HCT116 (cell line): ENCODE measurements around the gene ZSCAN4. TPM values are rescaled to one million over a fixed set of nuclear protein-coding genes. Genes with fewer than 3 reads are reported as not detected.

Experiments
- ATAC-seq: fragments of 200-7000 bp; cut with Tn5 transposase; 2 replicates; pipeline ENCODE4 v1.9.1; 2020; ENCODE audit warnings: mild to moderate bottlenecking, moderate library complexity
- BruUV-seq: library from RNA; stranded (reverse); fragments of 400-500 nt; replicated peaks from 2 replicates; lab custom pipeline; 2021; lab: Mats Ljungman, UMichigan
- CTCF ChIA-PET: fragments of 300-600 bp; sonication (Branson Sonifier 250); formaldehyde crosslinking; loops from one replicate; lab custom pipeline; 2021; ENCODE audit warnings: antibody characterized with exemption; lab: Charles Lee
- POLR2A ChIA-PET: fragments of 300-600, 350-600 bp; sonication (Branson Sonifier 250); formaldehyde crosslinking; loops from one replicate; lab custom pipeline; 2021; ENCODE audit warnings: antibody characterized with exemption; lab: Charles Lee
- RAD21 ChIA-PET, 2 experiments: fragments of 300-600 bp; sonication (Branson Sonifier 250); formaldehyde crosslinking; loops; one replicate each; lab custom pipeline; 2023; ENCODE audit warnings: low total read pairs in 2 of 2; ENCODE audit not compliant: uncharacterized antibody in 2 of 2, unreplicated experiment in 2 of 2, low non-redundant PET in 1 of 2; lab: Charles Lee
- DNase-seq: peaks from one replicate; pipeline ENCODE4 v3.0.0-alpha.2; 2010; ENCODE audit warnings: low read depth, low spot score
- H2AFZ ChIP-seq: fragments of 200-600 bp; shearing (Covaris generic), sonication (generic); 2 replicates; pipeline ENCODE4 v1.6.1; 2017; ENCODE audit warnings: low read depth, mixed run types, mixed read lengths, antibody characterized with exemption, low read length; ENCODE audit not compliant: poor library complexity, severe bottlenecking
- H3K27ac ChIP-seq: 2 replicates; pipeline ENCODE4 v1.5.1; 2012; ENCODE audit warnings: low read depth, low read length
- H3K27me3 ChIP-seq: fragments of 200-600 bp; sonication (generic); 2 replicates; pipeline ENCODE4 v1.6.1; 2016; ENCODE audit warnings: mixed run types, low read length, mixed read lengths; ENCODE audit not compliant: insufficient read depth
- H3K36me3 ChIP-seq, 2 experiments: fragments of 200-500 bp in 1 of 2; fragments of 200-600 bp in 1 of 2; sonication (Bioruptor generic) in 1 of 2; sonication (generic) in 1 of 2; 2 replicates each; pipeline versions ENCODE4 v1.5.1 to v1.6.1; 2014 to 2016; ENCODE audit warnings: low read length in 2 of 2, inconsistent platforms in 1 of 2, mixed read lengths in 1 of 2, mixed run types in 1 of 2; ENCODE audit not compliant: insufficient read depth in 2 of 2, control insufficient read depth in 1 of 2
- H3K4me1 ChIP-seq, 2 experiments: fragments of 200-600 bp in 1 of 2; sonication (generic) in 1 of 2; 2 replicates each; pipeline versions ENCODE4 v1.5.1 to v1.6.1; 2012 to 2017; ENCODE audit warnings: low read length in 2 of 2, inconsistent platforms in 1 of 2, mild to moderate bottlenecking in 1 of 2, mixed read lengths in 1 of 2, mixed run types in 1 of 2, moderate library complexity in 1 of 2; ENCODE audit not compliant: insufficient read depth in 2 of 2, control insufficient read depth in 1 of 2
- H3K4me2 ChIP-seq: fragments of 200-600 bp; sonication (generic); 2 replicates; pipeline ENCODE4 v1.6.1; 2017; ENCODE audit warnings: mixed run types, low read length, mixed read lengths
- H3K4me3 ChIP-seq, 2 experiments: fragments of 200-600 bp in 1 of 2; sonication (generic) in 1 of 2; replicated peaks in 1 of 2; 2 replicates each; pipeline ENCODE4 v1.5.1; 2011 to 2016; ENCODE audit warnings: low read length in 2 of 2, control low read depth in 1 of 2, low read depth in 1 of 2, mild to moderate bottlenecking in 1 of 2, mixed read lengths in 1 of 2, mixed run types in 1 of 2
- H3K79me2 ChIP-seq: fragments of 200-600 bp; sonication (generic); 2 replicates; pipeline ENCODE4 v1.6.1; 2017; ENCODE audit warnings: mild to moderate bottlenecking, mixed run types, low read length, moderate library complexity, mixed read lengths; ENCODE audit not compliant: insufficient read depth
- H3K9ac ChIP-seq: fragments of 200-600 bp; sonication (generic); 2 replicates; pipeline ENCODE4 v1.6.1; 2016; ENCODE audit warnings: low read length, mixed read lengths
- H3K9me2 ChIP-seq: fragments of 200-600 bp; sonication (generic), shearing (Covaris generic); 2 replicates; pipeline ENCODE4 v1.6.1; 2017; ENCODE audit warnings: mixed run types, mild to moderate bottlenecking, moderate library complexity; ENCODE audit not compliant: insufficient read depth
- H3K9me3 ChIP-seq, 2 experiments: fragments of 200-500 bp in 1 of 2; fragments of 200-600 bp in 1 of 2; sonication (Bioruptor generic) in 1 of 2; sonication (generic) in 1 of 2; 2 replicates each; pipeline ENCODE4 v1.6.1; 2014 to 2017; ENCODE audit warnings: low read length in 2 of 2, mixed read lengths in 2 of 2, inconsistent platforms in 1 of 2, low read depth in 1 of 2, mild to moderate bottlenecking in 1 of 2, mixed run types in 1 of 2, moderate library complexity in 1 of 2; ENCODE audit not compliant: control insufficient read depth in 1 of 2, insufficient read depth in 1 of 2
- H4K20me1 ChIP-seq: fragments of 200-600 bp; sonication (generic), shearing (Covaris generic); 2 replicates; pipeline ENCODE4 v1.6.1; 2017; ENCODE audit warnings: mixed run types, mild to moderate bottlenecking, moderate library complexity; ENCODE audit not compliant: insufficient read depth
- CBX3 ChIP-seq: IDR thresholded peaks from 2 replicates; pipeline ENCODE4 v1.6.1; 2012; ENCODE audit warnings: low read depth
- CEBPB ChIP-seq: IDR thresholded peaks from 2 replicates; pipeline ENCODE4 v1.6.1; 2012; ENCODE audit warnings: low read depth
- EGR1 ChIP-seq: IDR thresholded peaks from 2 replicates; pipeline ENCODE4 v1.6.1; 2012; ENCODE audit warnings: low read depth
- ELF1 ChIP-seq: IDR thresholded peaks from 2 replicates; pipeline ENCODE4 v1.6.1; 2012; ENCODE audit warnings: low read depth, borderline replicate concordance
- EZH2 ChIP-seq: fragments of 200-600 bp; sonication (generic); IDR thresholded peaks from 2 replicates; pipeline ENCODE4 v1.6.1; 2017; ENCODE audit warnings: antibody characterized with exemption, mixed run types
- EZH2phosphoT487 ChIP-seq: fragments of 200-600 bp; IDR thresholded peaks from 2 replicates; pipeline ENCODE4 v1.6.1; 2018; ENCODE audit warnings: antibody characterized with exemption, borderline replicate concordance
- FOSL1 ChIP-seq: IDR thresholded peaks from 2 replicates; pipeline ENCODE4 v1.6.1; 2012; ENCODE audit warnings: low read depth
- JUND ChIP-seq: IDR thresholded peaks from 2 replicates; pipeline ENCODE4 v1.6.1; 2012
- POLR2A ChIP-seq: IDR thresholded peaks from 2 replicates; pipeline ENCODE4 v1.7.0; 2011; ENCODE audit warnings: borderline replicate concordance; ENCODE audit not compliant: insufficient read depth, insufficient read length; ENCODE audit errors: extremely low read depth
- POLR2AphosphoS5 ChIP-seq: IDR thresholded peaks from 2 replicates; pipeline ENCODE4 v1.6.1; 2011; ENCODE audit warnings: mild to moderate bottlenecking, low read depth, low read length, moderate library complexity
- RAD21 ChIP-seq: IDR thresholded peaks from 2 replicates; pipeline ENCODE4 v1.6.1; 2012; ENCODE audit warnings: low read depth, mild to moderate bottlenecking
- SIN3A ChIP-seq: IDR thresholded peaks from 2 replicates; pipeline ENCODE4 v1.6.1; 2012; ENCODE audit warnings: low read depth
- TCF7L2 ChIP-seq: IDR thresholded peaks from 2 replicates; pipeline ENCODE4 v1.7.0; 2011; ENCODE audit warnings: borderline replicate concordance, inconsistent platforms; ENCODE audit not compliant: insufficient read depth, insufficient read length; ENCODE audit errors: extremely low read depth
- YY1 ChIP-seq: IDR thresholded peaks from 2 replicates; pipeline ENCODE4 v1.6.1; 2011; ENCODE audit warnings: low read length, low read depth, moderate library complexity, mild to moderate bottlenecking; ENCODE audit not compliant: insufficient replicate concordance; ENCODE audit errors: extremely low read depth
- ZFX ChIP-seq: fragments of 450-650 bp; IDR thresholded peaks from 2 replicates; pipeline ENCODE4 v1.6.1; 2017
- ZNF274 ChIP-seq: fragments of 200-500 bp; sonication (Bioruptor generic); IDR thresholded peaks from 2 replicates; pipeline ENCODE4 v1.6.1; 2014; ENCODE audit warnings: mild to moderate bottlenecking, low read depth, low read length, inconsistent platforms
- intact Hi-C: fragments of 100-400 bp; cut with micrococcal nuclease; formaldehyde crosslinking; loops from 2 replicates; pipeline ENCODE4 v1.10.0; 2022
- total RNA-seq: library from RNA; stranded (reverse); gene quantifications from one replicate; pipeline ENCODE4 v1.2.1, GENCODE V29; 2021; ENCODE audit not compliant: unreplicated experiment
- TF ChIP-seq, protein P1 (sequence below), 3 experiments: fragments of 200-600 bp in 1 of 3; sonication (generic) in 1 of 3; IDR thresholded peaks in 2 of 3; conservative IDR thresholded peaks in 1 of 3; 2 replicates each; pipeline ENCODE4 v1.5.1; 2012 to 2017; ENCODE audit warnings: low read depth in 2 of 3, low read length in 2 of 3, antibody characterized with exemption in 1 of 3, borderline replicate concordance in 1 of 3, control low read depth in 1 of 3, mild to moderate bottlenecking in 1 of 3, mixed read lengths in 1 of 3, mixed run types in 1 of 3, moderate library complexity in 1 of 3; ENCODE audit not compliant: insufficient read depth in 1 of 3
- TF ChIP-seq, protein P2 (sequence below): IDR thresholded peaks from 2 replicates; pipeline ENCODE4 v1.6.1; 2012; ENCODE audit warnings: low read depth
- TF ChIP-seq, protein P3 (sequence below): IDR thresholded peaks from 2 replicates; pipeline ENCODE4 v1.6.1; 2012
- TF ChIP-seq, protein P4 (sequence below): IDR thresholded peaks from 2 replicates; pipeline ENCODE4 v1.6.1; 2012

ZSCAN4 gene
- total RNA-seq, 1 experiment from 2014 or later: not detected

DNA sequence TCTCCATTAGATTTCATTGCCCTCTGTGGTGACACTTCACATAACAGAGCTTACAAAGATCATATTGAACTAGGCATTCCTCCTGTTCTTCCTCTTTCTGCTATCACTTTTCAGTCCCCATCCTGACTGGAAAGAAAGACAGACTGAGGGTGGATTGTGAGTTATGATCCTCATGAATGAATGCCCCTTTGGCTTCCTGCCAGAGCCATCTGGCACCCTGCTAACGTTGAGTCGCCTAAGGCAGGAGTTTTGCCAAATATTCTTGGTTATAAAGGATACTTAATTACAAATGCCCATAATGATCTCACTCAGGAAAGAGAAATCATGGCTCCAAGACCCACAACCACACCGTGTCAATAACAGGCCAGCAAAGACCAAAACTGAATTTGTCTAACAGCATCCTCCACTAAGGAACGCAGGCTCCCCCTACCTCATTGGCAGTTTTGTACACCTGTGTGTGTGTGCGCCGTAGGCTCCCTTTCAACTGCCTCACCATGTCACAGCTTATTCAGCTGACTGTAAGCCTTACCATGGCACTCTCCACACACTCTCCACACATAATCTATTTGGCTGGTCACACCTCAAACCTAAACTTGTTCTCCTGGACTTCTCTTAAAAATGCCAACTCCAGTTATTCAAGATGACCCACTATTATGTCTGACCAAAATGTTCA is 20.3 kb upstream of the ZSCAN4 start:
- no TSS peak for BruUV-seq

More for the DNA sequence above, 20.3 kb upstream of the ZSCAN4 start:
- TF ChIP-seq EZH2: no peak
- no peak for TF ChIP-seq JUND
- TF ChIP-seq ZNF274: no peak
- TF ChIP-seq YY1: no peak
- TF ChIP-seq, protein P1, sequence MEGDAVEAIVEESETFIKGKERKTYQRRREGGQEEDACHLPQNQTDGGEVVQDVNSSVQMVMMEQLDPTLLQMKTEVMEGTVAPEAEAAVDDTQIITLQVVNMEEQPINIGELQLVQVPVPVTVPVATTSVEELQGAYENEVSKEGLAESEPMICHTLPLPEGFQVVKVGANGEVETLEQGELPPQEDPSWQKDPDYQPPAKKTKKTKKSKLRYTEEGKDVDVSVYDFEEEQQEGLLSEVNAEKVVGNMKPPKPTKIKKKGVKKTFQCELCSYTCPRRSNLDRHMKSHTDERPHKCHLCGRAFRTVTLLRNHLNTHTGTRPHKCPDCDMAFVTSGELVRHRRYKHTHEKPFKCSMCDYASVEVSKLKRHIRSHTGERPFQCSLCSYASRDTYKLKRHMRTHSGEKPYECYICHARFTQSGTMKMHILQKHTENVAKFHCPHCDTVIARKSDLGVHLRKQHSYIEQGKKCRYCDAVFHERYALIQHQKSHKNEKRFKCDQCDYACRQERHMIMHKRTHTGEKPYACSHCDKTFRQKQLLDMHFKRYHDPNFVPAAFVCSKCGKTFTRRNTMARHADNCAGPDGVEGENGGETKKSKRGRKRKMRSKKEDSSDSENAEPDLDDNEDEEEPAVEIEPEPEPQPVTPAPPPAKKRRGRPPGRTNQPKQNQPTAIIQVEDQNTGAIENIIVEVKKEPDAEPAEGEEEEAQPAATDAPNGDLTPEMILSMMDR (IDR thresholded peaks at IDR 0.05 in 2 of 3, conservative IDR thresholded peaks at IDR 0.05 in 1 of 3; ENCODE audit: borderline replicate concordance in 1 of 3, insufficient read depth in 1 of 3, low read depth in 2 of 3, low read length in 2 of 3): no peak
- TF ChIP-seq, protein P2, sequence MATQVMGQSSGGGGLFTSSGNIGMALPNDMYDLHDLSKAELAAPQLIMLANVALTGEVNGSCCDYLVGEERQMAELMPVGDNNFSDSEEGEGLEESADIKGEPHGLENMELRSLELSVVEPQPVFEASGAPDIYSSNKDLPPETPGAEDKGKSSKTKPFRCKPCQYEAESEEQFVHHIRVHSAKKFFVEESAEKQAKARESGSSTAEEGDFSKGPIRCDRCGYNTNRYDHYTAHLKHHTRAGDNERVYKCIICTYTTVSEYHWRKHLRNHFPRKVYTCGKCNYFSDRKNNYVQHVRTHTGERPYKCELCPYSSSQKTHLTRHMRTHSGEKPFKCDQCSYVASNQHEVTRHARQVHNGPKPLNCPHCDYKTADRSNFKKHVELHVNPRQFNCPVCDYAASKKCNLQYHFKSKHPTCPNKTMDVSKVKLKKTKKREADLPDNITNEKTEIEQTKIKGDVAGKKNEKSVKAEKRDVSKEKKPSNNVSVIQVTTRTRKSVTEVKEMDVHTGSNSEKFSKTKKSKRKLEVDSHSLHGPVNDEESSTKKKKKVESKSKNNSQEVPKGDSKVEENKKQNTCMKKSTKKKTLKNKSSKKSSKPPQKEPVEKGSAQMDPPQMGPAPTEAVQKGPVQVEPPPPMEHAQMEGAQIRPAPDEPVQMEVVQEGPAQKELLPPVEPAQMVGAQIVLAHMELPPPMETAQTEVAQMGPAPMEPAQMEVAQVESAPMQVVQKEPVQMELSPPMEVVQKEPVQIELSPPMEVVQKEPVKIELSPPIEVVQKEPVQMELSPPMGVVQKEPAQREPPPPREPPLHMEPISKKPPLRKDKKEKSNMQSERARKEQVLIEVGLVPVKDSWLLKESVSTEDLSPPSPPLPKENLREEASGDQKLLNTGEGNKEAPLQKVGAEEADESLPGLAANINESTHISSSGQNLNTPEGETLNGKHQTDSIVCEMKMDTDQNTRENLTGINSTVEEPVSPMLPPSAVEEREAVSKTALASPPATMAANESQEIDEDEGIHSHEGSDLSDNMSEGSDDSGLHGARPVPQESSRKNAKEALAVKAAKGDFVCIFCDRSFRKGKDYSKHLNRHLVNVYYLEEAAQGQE: no peak
- TF ChIP-seq, protein P3, sequence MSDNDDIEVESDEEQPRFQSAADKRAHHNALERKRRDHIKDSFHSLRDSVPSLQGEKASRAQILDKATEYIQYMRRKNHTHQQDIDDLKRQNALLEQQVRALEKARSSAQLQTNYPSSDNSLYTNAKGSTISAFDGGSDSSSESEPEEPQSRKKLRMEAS: no peak
- no peak for TF ChIP-seq ELF1
- TF ChIP-seq FOSL1: no peak
- TF ChIP-seq POLR2AphosphoS5: no peak
- no peak for TF ChIP-seq TCF7L2
- TF ChIP-seq CEBPB: no peak
- no peak for TF ChIP-seq POLR2A
- TF ChIP-seq EGR1: no peak
- TF ChIP-seq ZFX: no peak
- no peak for TF ChIP-seq SIN3A
- TF ChIP-seq CBX3: no peak
- TF ChIP-seq RAD21: no peak
- TF ChIP-seq, protein P4, sequence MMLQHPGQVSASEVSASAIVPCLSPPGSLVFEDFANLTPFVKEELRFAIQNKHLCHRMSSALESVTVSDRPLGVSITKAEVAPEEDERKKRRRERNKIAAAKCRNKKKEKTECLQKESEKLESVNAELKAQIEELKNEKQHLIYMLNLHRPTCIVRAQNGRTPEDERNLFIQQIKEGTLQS: no peak
- TF ChIP-seq EZH2phosphoT487: no peak
- H3K9ac ChIP-seq: no peak overlapping the region
- DNase-seq (no peak), ATAC-seq (no peak)
- no peaks in the 10 kb centered on the region for H4K20me1 ChIP-seq
- H3K9me3 ChIP-seq: peaks cover 3% of the 10 kb centered on the region in 2 experiments; a peak in 2 of 4 replicates
- ChIA-PET POLR2A (no interaction called here), CTCF (no interaction called here), RAD21 (no interaction called here)
- H3K79me2 ChIP-seq: no peaks in the 10 kb centered on the region
- no peak overlapping the region for H3K27ac ChIP-seq
- H3K4me3 ChIP-seq: no peak overlapping the region
- H3K36me3 ChIP-seq: no peaks in the 10 kb centered on the region
- H3K4me2 ChIP-seq: no peak overlapping the region
- no peak overlapping the region for H2AFZ ChIP-seq
- H3K27me3 ChIP-seq: no peaks in the 10 kb centered on the region
- H3K9me2 ChIP-seq: no peaks in the 10 kb centered on the region
- H3K4me1 ChIP-seq: no peaks in the 10 kb centered on the region
- intact Hi-C loops: no loop called here
